HEK293 (cell line): ENCODE measurements around the gene PSAP.
"Not testable (repeated sequence)": the region's sequence is repeated elsewhere in the genome, so short reads cannot be mapped to it uniquely, and the experiment has no call there.

Experiments
- BCL11A ChIP-seq: fragments of 450-650 bp; formaldehyde crosslinking; IDR thresholded peaks from 2 replicates; pipeline ENCODE4 v1.5.1; 2016; ENCODE audit warnings: low read depth, missing biosample characterization, missing genetic modification characterization
- BCL11B ChIP-seq: fragments of 450-650 bp; formaldehyde crosslinking; IDR thresholded peaks from 2 replicates; pipeline ENCODE4 v1.5.1; 2016; ENCODE audit warnings: low read depth, missing biosample characterization, missing genetic modification characterization
- GLI4 ChIP-seq: fragments of 450-650 bp; formaldehyde crosslinking; IDR thresholded peaks from 2 replicates; pipeline ENCODE4 v1.5.1; 2016; ENCODE audit warnings: missing biosample characterization, missing genetic modification characterization
- KLF1 ChIP-seq: fragments of 450-650 bp; formaldehyde crosslinking; IDR thresholded peaks from 2 replicates; pipeline ENCODE4 v1.5.1; 2016; ENCODE audit warnings: missing biosample characterization, missing genetic modification characterization
- SP7 ChIP-seq: fragments of 450-650 bp; formaldehyde crosslinking; IDR thresholded peaks from 2 replicates; pipeline ENCODE4 v1.5.1; 2016; ENCODE audit warnings: missing biosample characterization, missing genetic modification characterization
- ZBTB20 ChIP-seq: fragments of 450-650 bp; formaldehyde crosslinking; IDR thresholded peaks from 2 replicates; pipeline ENCODE4 v1.5.1; 2016; ENCODE audit warnings: missing biosample characterization, missing genetic modification characterization
- ZNF112 ChIP-seq: fragments of 450-650 bp; formaldehyde crosslinking; IDR thresholded peaks from 2 replicates; pipeline ENCODE4 v1.5.0; 2017; ENCODE audit warnings: missing biosample characterization, missing genetic modification characterization
- ZNF133 ChIP-seq: fragments of 450-650 bp; formaldehyde crosslinking; IDR thresholded peaks from 2 replicates; pipeline ENCODE4 v1.5.1; 2016; ENCODE audit warnings: missing biosample characterization, missing genetic modification characterization
- ZNF747 ChIP-seq: fragments of 450-650 bp; formaldehyde crosslinking; IDR thresholded peaks from 2 replicates; pipeline ENCODE4 v1.5.1; 2016; ENCODE audit warnings: missing biosample characterization, missing genetic modification characterization
- TF ChIP-seq, protein P1 (sequence below): fragments of 450-650 bp; formaldehyde crosslinking; IDR thresholded peaks from 2 replicates; pipeline ENCODE4 v1.5.1; 2016; ENCODE audit warnings: missing biosample characterization, missing genetic modification characterization
- TF ChIP-seq, protein P2 (sequence below): fragments of 450-650 bp; formaldehyde crosslinking; IDR thresholded peaks from 2 replicates; pipeline ENCODE4 v1.5.1; 2016; ENCODE audit warnings: missing biosample characterization, missing genetic modification characterization
- TF ChIP-seq, protein P3 (sequence below): fragments of 450-650 bp; formaldehyde crosslinking; IDR thresholded peaks from 2 replicates; pipeline ENCODE4 v1.5.1; 2017; ENCODE audit warnings: missing biosample characterization, missing genetic modification characterization

DNA sequence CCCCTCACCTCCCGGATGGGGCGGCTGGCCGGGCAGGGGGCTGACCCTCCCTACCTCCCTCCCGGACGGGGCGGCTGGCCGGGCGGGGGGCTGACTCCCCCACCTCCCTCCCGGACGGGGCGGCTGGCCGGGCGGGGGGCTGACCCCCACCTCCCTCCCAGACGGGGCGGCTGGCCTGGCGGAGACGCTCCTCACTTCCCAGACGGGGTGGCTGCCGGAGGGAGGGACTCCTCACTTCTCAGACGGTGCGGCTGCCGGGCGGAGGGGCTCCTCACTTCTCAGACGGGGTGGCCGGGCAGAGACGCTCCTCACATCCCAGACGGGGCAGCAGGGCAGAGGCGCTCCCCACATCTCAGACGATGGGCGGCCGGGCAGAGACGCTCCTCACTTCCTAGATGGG is 18.6 kb upstream of the PSAP start:
- TF ChIP-seq, protein P1, sequence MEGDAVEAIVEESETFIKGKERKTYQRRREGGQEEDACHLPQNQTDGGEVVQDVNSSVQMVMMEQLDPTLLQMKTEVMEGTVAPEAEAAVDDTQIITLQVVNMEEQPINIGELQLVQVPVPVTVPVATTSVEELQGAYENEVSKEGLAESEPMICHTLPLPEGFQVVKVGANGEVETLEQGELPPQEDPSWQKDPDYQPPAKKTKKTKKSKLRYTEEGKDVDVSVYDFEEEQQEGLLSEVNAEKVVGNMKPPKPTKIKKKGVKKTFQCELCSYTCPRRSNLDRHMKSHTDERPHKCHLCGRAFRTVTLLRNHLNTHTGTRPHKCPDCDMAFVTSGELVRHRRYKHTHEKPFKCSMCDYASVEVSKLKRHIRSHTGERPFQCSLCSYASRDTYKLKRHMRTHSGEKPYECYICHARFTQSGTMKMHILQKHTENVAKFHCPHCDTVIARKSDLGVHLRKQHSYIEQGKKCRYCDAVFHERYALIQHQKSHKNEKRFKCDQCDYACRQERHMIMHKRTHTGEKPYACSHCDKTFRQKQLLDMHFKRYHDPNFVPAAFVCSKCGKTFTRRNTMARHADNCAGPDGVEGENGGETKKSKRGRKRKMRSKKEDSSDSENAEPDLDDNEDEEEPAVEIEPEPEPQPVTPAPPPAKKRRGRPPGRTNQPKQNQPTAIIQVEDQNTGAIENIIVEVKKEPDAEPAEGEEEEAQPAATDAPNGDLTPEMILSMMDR (tag by site-specific recombination): not testable (repeated sequence)
- not testable (repeated sequence) for TF ChIP-seq ZNF112; ZNF133 (tag by site-specific recombination); ZNF747 (tag by site-specific recombination); KLF1 (tag by site-specific recombination); GLI4 (tag by site-specific recombination); BCL11B (tag by site-specific recombination); BCL11A (tag by site-specific recombination); ZBTB20 (tag by site-specific recombination); SP7 (tag by site-specific recombination)
- TF ChIP-seq, protein P2, sequence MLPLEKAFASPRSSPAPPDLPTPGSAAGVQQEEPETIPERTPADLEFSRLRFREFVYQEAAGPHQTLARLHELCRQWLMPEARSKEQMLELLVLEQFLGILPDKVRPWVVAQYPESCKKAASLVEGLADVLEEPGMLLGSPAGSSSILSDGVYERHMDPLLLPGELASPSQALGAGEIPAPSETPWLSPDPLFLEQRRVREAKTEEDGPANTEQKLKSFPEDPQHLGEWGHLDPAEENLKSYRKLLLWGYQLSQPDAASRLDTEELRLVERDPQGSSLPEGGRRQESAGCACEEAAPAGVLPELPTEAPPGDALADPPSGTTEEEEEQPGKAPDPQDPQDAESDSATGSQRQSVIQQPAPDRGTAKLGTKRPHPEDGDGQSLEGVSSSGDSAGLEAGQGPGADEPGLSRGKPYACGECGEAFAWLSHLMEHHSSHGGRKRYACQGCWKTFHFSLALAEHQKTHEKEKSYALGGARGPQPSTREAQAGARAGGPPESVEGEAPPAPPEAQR (tag by site-specific recombination): not testable (repeated sequence)
- TF ChIP-seq, protein P3, sequence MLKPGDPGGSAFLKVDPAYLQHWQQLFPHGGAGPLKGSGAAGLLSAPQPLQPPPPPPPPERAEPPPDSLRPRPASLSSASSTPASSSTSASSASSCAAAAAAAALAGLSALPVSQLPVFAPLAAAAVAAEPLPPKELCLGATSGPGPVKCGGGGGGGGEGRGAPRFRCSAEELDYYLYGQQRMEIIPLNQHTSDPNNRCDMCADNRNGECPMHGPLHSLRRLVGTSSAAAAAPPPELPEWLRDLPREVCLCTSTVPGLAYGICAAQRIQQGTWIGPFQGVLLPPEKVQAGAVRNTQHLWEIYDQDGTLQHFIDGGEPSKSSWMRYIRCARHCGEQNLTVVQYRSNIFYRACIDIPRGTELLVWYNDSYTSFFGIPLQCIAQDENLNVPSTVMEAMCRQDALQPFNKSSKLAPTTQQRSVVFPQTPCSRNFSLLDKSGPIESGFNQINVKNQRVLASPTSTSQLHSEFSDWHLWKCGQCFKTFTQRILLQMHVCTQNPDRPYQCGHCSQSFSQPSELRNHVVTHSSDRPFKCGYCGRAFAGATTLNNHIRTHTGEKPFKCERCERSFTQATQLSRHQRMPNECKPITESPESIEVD (tag by site-specific recombination): not testable (repeated sequence)
